Body of pancreas (tissue), 4 donors: Measurements from ENCODE around the gene PDHA1. TPM values are rescaled to one million over a fixed set of nuclear protein-coding genes. Genes with fewer than 3 reads are reported as not detected.

Experiments used
- ATAC-seq: fragments of 150-250 bp; one replicate; pipeline ENCODE4 v1.9.1; 2016
- DNase-seq, 4 donors: peaks; one replicate each; pipeline ENCODE4 v3.0.0-alpha.2; 2019
- H3K27ac ChIP-seq, 4 donors: fragments of 200-600 bp; sonication (generic); 1 replicate in 3 of 4; 2 replicates in 1 of 4; pipeline versions ENCODE4 v1.5.1 to v1.6.1; 2016 to 2019; ENCODE audit warnings: mild to moderate bottlenecking in 1 of 4, mixed read lengths in 1 of 4, moderate library complexity in 1 of 4
- H3K27me3 ChIP-seq, 2 donors: fragments of 200-600 bp; sonication (generic); one replicate each; pipeline ENCODE4 v1.6.0; 2016; ENCODE audit warnings: mild to moderate bottlenecking in 1 of 2
- H3K36me3 ChIP-seq, 2 donors: fragments of 200-600 bp; sonication (generic); replicated peaks in 1 of 2; 2 replicates each; pipeline ENCODE4 v1.5.1; 2016; ENCODE audit warnings: low read depth in 2 of 2; ENCODE audit not compliant: insufficient read depth in 1 of 2
- H3K4me1 ChIP-seq: fragments of 200-600 bp; sonication (generic); one replicate; pipeline ENCODE4 v1.6.0; 2016
- H3K4me3 ChIP-seq, 2 donors: fragments of 200-600 bp; sonication (generic); 1 replicate in 1 of 2; 2 replicates in 1 of 2; pipeline ENCODE4 v1.5.1; 2016 to 2019
- H3K9me3 ChIP-seq, 3 donors: fragments of 200-600 bp; sonication (generic); 1 replicate in 2 of 3; 2 replicates in 1 of 3; pipeline ENCODE4 v1.5.1; 2016
- POLR2A ChIP-seq, 3 donors: fragments of 450-650 bp; IDR thresholded peaks; one replicate each; pipeline ENCODE4 v1.6.1; 2016; ENCODE audit warnings: antibody characterized with exemption in 3 of 3, mild to moderate bottlenecking in 2 of 3
- WGBS, 2 donors: methylation state at CpG; one replicate each; pipeline ENCODE4 v1.1.5; 2017; 5-methylcytosine and 5-hydroxymethylcytosine counted together
- intact Hi-C: fragments of 100-400 bp; cut with DNase I; formaldehyde crosslinking; loops from one replicate; pipeline ENCODE4 v1.15.1; 2023
- small RNA-seq: library from RNA; depleted of rRNA; stranded (forward); fragments of <200 nt; gene quantifications from one replicate; pipeline ENCODE3, GENCODE V24; 2016
- total RNA-seq, 2 donors: library from RNA; depleted of rRNA; stranded (reverse); fragments of >200 nt; gene quantifications; one replicate each; pipeline ENCODE4 v1.1.0, GENCODE V29; 2016
- TF ChIP-seq, protein P1 (sequence below), 7 experiments: fragments of 450-650 bp in 4 of 7; fragments of 200-600 bp in 3 of 7; sonication (generic) in 3 of 7; IDR thresholded peaks; one replicate each; pipeline ENCODE4 v1.5.1; 2016 to 2019; ENCODE audit warnings: antibody characterized with exemption in 7 of 7

Gene PDHA1
- total RNA-seq, 2 donors from 2014 or later, result 73.7 to 83.7 TPM

DNA sequence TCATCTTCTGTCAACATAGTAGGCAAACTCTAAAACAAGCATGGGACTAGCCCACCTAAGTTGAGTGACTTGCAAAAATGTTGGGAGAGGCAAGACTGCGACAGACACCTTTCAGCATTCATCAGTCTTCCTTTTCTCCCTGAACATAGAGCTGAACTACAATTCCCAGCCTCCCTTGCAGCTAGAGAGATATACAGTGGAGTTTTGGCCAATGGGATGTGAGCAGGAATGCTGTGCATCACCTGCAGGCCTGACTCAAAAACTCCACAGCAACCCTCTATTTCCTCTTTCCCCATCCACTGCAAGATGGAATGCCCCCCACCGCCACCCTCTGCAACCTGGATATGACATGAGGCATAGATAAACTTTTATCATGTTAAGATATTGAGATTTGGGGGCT lies 66.5 kb downstream of the PDHA1 start:
- intact Hi-C loops, result no loop called here
- H3K9me3 ChIP-seq, result no peaks in the 10 kb centered on the region
- no peaks in the 10 kb centered on the region for H3K4me1 ChIP-seq
- TF ChIP-seq, protein P1, sequence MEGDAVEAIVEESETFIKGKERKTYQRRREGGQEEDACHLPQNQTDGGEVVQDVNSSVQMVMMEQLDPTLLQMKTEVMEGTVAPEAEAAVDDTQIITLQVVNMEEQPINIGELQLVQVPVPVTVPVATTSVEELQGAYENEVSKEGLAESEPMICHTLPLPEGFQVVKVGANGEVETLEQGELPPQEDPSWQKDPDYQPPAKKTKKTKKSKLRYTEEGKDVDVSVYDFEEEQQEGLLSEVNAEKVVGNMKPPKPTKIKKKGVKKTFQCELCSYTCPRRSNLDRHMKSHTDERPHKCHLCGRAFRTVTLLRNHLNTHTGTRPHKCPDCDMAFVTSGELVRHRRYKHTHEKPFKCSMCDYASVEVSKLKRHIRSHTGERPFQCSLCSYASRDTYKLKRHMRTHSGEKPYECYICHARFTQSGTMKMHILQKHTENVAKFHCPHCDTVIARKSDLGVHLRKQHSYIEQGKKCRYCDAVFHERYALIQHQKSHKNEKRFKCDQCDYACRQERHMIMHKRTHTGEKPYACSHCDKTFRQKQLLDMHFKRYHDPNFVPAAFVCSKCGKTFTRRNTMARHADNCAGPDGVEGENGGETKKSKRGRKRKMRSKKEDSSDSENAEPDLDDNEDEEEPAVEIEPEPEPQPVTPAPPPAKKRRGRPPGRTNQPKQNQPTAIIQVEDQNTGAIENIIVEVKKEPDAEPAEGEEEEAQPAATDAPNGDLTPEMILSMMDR (IDR thresholded peaks at IDR 0.05), result no peak
- no peak for TF ChIP-seq POLR2A (IDR thresholded peaks at IDR 0.05)
- no peaks in the 10 kb centered on the region for H3K27me3 ChIP-seq
- H3K27ac ChIP-seq, result no peak overlapping the region
- WGBS, 2 donors, result 86 to 100% methylated on average over 2 of the region's 2 CpGs
- ATAC-seq, result no peak
- H3K36me3 ChIP-seq, result no peaks in the 10 kb centered on the region
- DNase-seq, result no peak
- H3K4me3 ChIP-seq, result no peak overlapping the region

Small RNAs within 50 kb of the gene (small RNA-seq; reads per million reads assigned to genes)
- gene RF00019, result not detected

Other genes starting within 250 kb of the PDHA1 start
- gene ADGRG2, start 221.5 kb upstream of the PDHA1 start, total RNA-seq, result 1 to 10 TPM in 1 of 2 donors, under 1 TPM in 1; 0.66 to 1.0 TPM
- under 1 TPM; 0.26 to 0.33 TPM for gene MAP3K15, start 171.6 kb downstream of the PDHA1 start, total RNA-seq